Neural cell (in vitro differentiated cells): ENCODE results near the gene CPA5.

Experiments used
- EZH2 ChIP-seq: fragments of 200-600, 300-800 bp; shearing (Covaris generic), sonication (generic); IDR thresholded peaks from 2 replicates; pipeline ENCODE4 v1.6.1; 2014; ENCODE audit warnings: antibody characterized with exemption, low read length, borderline replicate concordance, mild to moderate bottlenecking; ENCODE audit not compliant: insufficient read depth, poor library complexity, severe bottlenecking
- POLR2AphosphoS5 ChIP-seq: IDR thresholded peaks from 2 replicates; pipeline ENCODE4 v1.6.1; 2012
- RAD21 ChIP-seq: fragments of 450-650 bp; conservative IDR thresholded peaks from 2 replicates; pipeline ENCODE4 v1.6.1; 2014; ENCODE audit warnings: antibody characterized with exemption, mild to moderate bottlenecking, moderate library complexity
- REST ChIP-seq: IDR thresholded peaks from 2 replicates; pipeline ENCODE4 v1.6.1; 2012; ENCODE audit warnings: borderline replicate concordance
- SMC3 ChIP-seq: fragments of 450-650 bp; conservative IDR thresholded peaks from 2 replicates; pipeline ENCODE4 v1.6.1; 2014; ENCODE audit warnings: antibody characterized with exemption, mild to moderate bottlenecking, moderate library complexity; ENCODE audit not compliant: poor library complexity
- TF ChIP-seq, protein P1 (sequence below): fragments of 450-650 bp; IDR thresholded peaks from 2 replicates; pipeline ENCODE4 v1.5.1; 2014; ENCODE audit warnings: antibody characterized with exemption, mild to moderate bottlenecking, moderate library complexity; ENCODE audit not compliant: poor library complexity, severe bottlenecking

GRCh38 chr7:130367088-130367755, 22.6 kb downstream of the CPA5 start:
- TF ChIP-seq, protein P1, sequence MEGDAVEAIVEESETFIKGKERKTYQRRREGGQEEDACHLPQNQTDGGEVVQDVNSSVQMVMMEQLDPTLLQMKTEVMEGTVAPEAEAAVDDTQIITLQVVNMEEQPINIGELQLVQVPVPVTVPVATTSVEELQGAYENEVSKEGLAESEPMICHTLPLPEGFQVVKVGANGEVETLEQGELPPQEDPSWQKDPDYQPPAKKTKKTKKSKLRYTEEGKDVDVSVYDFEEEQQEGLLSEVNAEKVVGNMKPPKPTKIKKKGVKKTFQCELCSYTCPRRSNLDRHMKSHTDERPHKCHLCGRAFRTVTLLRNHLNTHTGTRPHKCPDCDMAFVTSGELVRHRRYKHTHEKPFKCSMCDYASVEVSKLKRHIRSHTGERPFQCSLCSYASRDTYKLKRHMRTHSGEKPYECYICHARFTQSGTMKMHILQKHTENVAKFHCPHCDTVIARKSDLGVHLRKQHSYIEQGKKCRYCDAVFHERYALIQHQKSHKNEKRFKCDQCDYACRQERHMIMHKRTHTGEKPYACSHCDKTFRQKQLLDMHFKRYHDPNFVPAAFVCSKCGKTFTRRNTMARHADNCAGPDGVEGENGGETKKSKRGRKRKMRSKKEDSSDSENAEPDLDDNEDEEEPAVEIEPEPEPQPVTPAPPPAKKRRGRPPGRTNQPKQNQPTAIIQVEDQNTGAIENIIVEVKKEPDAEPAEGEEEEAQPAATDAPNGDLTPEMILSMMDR: no peak
- TF ChIP-seq EZH2: no peak
- no peak for TF ChIP-seq RAD21
- TF ChIP-seq SMC3: no peak
- TF ChIP-seq POLR2AphosphoS5: no peak
- TF ChIP-seq REST: no peak
